ENCODE data around the gene DAG1.

DNA sequence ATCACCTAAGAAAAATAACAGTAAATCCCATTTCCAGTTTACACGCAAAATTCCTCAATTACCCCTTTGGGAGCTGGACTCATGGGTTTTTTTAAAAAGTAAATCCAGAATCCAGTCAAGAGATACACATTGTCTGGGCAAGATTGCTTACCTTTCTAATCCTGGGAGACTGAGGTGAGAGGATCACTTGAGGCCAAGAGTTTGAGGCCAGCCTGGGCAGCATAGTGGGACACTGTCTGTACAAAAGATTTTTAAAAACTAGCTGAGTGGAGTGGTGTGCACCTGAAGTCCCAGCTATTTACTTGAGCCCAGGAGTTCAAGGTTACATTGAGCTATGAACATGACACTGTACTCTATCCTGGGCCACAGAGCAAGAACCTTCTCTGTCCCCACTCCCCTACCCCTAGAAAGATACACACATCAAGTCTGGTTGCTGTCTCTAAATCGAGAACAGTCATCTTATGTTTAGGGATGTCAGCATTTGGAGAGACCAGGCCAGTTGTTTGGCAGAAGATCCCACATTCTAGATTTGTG is 39.0 kb downstream of the DAG1 start:
- TF ChIP-seq, protein P1, sequence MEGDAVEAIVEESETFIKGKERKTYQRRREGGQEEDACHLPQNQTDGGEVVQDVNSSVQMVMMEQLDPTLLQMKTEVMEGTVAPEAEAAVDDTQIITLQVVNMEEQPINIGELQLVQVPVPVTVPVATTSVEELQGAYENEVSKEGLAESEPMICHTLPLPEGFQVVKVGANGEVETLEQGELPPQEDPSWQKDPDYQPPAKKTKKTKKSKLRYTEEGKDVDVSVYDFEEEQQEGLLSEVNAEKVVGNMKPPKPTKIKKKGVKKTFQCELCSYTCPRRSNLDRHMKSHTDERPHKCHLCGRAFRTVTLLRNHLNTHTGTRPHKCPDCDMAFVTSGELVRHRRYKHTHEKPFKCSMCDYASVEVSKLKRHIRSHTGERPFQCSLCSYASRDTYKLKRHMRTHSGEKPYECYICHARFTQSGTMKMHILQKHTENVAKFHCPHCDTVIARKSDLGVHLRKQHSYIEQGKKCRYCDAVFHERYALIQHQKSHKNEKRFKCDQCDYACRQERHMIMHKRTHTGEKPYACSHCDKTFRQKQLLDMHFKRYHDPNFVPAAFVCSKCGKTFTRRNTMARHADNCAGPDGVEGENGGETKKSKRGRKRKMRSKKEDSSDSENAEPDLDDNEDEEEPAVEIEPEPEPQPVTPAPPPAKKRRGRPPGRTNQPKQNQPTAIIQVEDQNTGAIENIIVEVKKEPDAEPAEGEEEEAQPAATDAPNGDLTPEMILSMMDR (IDR thresholded peaks at IDR 0.05 in 8 of 11, conservative IDR thresholded peaks at IDR 0.05 in 3 of 11): no peak
- no peak for TF ChIP-seq POLR2AphosphoS5 (IDR thresholded peaks at IDR 0.05)
